Coronary artery (tissue), 2 donors: ENCODE results near the gene PLSCR3.

Experiments used
- DNase-seq: peaks from one replicate; pipeline ENCODE4 v3.0.0-alpha.2; 2017; ENCODE audit warnings: low spot score
- H3K27ac ChIP-seq, 2 donors: fragments of 200-600 bp; sonication (generic); one replicate each; pipeline ENCODE4 v1.5.1; 2016 to 2019
- H3K4me3 ChIP-seq: fragments of 200-600 bp; sonication (generic); 2 replicates; pipeline ENCODE4 v1.5.1; 2016; ENCODE audit warnings: mild to moderate bottlenecking, moderate library complexity
- CTCF ChIP-seq: fragments of 200-600 bp; sonication (generic); IDR thresholded peaks from one replicate; pipeline ENCODE4 v1.5.1; 2019; ENCODE audit warnings: antibody characterized with exemption

PLSCR3 gene

GRCh38 chr17:7398612-7399011 is 4.3 kb upstream of the PLSCR3 start:
- Histone ChIP-seq H3K27ac (no peak overlapping the region), H3K4me3 (no peak overlapping the region)
- TF ChIP-seq CTCF, result no peak
- DNase-seq, result no peak

DNA sequence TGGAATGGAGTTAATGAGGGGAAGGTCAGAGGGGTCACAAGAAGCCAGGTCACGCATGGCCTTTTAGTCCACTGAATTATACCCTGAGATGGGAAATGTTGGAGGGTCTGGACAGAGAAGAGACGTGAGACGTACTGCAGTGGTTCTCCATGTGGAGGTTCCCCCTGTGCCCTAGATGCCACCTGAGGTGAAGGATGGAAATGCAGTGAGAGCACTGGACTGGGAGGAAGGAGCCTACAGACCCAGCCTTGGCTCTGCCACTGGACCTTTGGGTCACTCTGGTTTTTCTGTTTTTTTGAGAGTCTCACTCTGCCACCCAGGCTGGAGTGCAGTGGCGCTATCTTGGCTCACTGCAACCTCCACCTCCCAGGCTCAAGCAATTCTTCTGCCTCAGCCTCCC is 1.8 kb upstream of the PLSCR3 start:
- DNase-seq, result no peak
- Histone ChIP-seq H3K27ac (no peak overlapping the region), H3K4me3 (no peak overlapping the region)
- no peak for TF ChIP-seq CTCF

DNA sequence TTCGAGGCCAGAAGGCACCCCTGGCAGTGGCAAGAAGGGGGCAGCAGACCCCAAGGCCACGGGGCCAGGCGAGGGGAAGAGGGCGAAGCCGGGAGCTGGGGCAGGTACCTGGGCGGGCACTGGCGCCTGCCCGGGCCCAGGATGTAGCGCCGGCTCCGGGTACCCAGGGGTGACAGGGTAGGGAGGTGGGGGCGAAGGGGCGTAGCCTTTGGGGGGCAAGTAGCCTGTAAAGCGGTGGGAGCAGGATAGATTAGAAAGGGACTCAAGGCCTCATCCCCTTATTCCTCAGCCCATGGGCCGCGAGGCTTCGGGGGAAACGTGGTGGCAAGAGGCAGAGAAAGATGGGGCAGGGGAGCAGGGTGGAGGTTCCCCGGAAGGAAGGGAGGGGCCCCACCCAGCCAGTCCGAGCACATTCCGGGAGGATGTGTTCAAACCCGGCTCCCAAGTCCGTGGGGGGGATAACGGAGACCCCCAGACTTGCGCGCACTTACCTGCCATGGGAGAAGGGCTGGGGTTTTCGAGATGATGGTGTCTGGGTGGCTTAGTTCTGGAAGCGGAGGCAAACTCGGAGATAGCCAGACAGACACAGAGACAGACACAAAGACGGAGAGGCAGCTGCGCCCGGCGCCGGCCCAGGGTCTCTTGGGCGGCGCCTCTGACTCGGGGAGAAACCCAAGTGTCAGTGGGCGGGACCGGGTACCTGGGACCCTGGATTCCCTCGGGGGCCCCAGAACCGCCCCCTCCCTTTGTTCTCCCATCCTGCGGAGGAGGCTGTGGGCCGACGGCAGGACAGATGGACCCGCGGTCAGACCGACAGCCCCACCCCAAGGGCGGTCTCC is 493 bp downstream of the PLSCR3 start:
- Histone ChIP-seq H3K4me3 (peak overlapping the region; percentile 93), H3K27ac (peak overlapping the region; percentile 89 to 96)
- DNase-seq, result no peak
- TF ChIP-seq CTCF, result no peak

DNA sequence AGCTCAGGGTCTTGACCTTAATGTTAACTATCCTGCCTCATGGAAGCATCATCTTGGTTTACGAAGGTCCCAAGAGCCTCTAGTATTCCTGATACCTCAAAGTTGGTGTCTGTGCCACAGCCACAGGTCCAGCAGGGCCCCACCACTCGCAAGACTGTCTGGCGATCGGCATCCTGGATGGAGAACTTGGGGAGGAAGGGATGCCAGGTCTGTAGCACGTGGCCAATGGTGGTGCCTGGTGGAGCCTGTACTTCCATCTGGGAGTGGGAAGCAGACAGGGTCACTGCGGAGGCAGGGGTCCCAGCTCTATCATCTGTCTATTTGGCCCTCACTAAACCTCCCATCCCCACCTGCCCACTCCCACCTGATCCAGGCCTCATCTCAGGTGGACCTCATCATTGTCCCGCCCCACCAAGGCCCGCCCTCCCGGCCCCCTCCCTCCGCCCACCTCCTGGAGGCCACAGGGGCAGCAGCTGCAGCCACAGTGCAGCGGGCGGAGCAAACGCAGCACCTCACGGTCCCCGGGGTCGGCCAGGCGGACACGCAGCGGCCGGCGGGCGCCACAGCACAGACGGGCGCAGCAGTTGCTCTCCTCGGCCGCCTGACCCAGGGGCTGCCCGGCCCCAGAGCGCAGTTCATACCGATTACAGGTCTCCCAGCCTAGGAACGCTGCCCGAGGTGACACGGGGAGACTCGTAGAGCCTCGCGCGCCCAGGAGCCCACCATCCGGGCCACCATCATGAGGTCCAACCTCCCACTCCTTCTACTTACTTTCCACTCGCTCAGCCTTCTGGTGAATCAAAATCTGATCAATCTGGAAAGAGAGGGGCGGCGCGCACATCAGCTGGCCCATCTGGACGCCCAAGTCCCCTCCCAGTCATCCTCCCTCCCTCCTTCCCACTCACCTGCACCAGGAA is 1.4 kb downstream of the PLSCR3 start:
- H3K4me3 ChIP-seq, result peak overlapping the region; percentile 93
- TF ChIP-seq CTCF, result no peak
- no peak for DNase-seq
- peak overlapping the region; percentile 89 to 96 for H3K27ac ChIP-seq

DNA sequence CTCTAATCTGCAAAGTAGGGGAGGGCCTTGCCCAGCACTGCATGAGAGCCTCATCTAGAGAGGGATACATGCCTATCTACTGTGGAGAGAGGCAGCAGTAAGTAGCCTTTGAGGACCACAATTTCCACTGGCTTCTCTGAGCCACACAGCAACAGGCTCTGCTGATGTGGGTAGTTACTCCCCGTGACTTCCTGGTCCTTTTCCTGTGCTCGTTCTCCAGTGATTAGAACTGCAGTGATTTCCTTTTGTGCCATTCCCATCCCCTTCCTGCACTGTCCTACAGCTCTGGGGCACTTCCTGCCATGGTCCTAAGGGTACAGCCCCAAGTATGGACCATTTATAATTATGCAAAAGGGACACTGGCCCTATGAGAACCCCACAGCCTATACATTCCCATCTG is 3.0 kb downstream of the PLSCR3 start:
- no peak for DNase-seq
- H3K4me3 ChIP-seq, result no peak overlapping the region
- TF ChIP-seq CTCF, result no peak
- H3K27ac ChIP-seq, result no peak overlapping the region

DNA sequence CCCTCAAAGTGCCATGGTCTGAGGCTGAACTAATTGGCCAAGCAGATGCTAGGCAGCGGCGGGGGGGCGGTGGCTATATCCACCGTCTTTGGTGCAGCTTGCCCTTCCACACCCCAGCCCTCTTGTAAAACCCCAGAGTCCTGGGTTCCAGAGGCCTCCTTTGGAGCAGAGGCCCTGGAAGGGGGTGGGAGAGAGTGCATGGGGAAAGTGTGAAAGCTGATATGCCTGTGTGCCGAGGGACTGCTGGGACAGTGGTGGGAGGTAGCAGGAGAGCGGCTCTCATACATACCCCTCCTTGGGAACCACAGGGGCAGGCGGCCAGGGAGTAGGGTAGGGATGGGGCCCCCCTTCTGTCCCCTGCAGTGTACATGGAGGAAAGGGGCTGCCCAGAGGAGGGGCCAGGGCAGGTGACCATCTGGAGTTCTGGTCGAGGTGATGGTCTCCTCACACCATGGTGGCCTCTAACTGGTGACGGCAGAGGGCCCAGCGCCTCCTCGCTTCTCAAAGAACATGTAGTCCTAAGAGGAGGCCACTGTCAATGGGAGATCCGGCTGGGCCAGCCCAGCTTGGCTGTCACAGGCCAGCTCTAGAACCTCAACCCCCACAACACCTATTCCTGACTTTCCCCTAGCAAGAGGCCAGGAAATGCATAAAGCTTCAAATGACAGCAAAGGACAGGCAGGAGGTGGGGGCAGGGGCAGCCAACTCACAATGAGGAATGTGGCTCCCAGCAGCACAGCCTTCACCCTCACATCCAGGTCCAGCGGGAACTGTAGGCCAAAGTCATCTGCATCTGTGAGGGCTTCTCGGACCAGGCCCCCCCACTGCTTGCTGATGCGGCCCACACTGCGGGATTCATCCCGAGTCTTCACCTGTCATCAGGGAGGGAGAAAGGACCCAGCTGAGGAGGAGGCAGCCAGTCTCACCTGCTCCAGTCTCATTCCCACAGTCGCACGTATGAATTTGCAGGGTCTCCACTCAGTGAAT is 4.1 kb downstream of the PLSCR3 start:
- no peak for DNase-seq
- Histone ChIP-seq H3K27ac (no peak overlapping the region), H3K4me3 (no peak overlapping the region)
- TF ChIP-seq CTCF, result no peak
